ENCODE data around the gene AMIGO3. TPM values are rescaled to one million over a fixed set of nuclear protein-coding genes. Genes with fewer than 3 reads are reported as not detected.

AMIGO3 gene
- total RNA-seq, 2 experiments from 2014 or later, result 0.82 to 1.3 TPM

DNA sequence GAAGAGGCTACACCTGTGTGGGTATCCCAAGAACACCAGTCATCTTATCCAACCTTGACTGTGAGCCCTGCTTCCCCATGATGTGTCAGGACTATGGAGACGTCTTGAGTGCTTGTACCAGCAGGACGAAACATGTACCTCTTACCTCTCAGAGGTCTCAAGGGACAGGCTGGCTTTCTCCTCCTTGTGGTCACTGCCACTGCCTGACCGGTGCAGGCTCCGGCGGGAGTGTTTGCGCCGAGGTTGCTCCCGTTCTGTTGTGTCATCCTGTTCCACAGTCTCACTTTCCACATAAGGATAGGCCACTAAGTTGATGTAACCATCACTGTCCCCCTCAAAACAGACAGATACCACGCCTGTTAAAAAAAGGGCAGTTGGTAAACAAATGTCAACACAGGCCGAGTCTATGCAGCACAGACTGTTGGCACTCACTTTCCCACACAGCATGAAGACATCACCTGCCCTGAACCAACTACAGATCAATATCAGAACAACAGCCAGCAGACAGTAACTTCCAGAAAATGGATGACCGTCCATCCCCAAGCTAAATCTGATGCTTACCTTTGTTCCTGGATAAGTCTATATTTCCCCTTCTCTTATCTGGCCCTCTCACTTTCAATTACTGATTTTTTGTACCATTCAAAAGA lies 18.7 kb upstream of the AMIGO3 start:
- H3K4me1 ChIP-seq (ENCODE audit: insufficient read depth, low read length), result no peaks in the 10 kb centered on the region
- no peak overlapping the region for H3K27ac ChIP-seq (ENCODE audit: low read depth in 1 of 2, low read length in 2 of 2)
- TF ChIP-seq, protein P1, sequence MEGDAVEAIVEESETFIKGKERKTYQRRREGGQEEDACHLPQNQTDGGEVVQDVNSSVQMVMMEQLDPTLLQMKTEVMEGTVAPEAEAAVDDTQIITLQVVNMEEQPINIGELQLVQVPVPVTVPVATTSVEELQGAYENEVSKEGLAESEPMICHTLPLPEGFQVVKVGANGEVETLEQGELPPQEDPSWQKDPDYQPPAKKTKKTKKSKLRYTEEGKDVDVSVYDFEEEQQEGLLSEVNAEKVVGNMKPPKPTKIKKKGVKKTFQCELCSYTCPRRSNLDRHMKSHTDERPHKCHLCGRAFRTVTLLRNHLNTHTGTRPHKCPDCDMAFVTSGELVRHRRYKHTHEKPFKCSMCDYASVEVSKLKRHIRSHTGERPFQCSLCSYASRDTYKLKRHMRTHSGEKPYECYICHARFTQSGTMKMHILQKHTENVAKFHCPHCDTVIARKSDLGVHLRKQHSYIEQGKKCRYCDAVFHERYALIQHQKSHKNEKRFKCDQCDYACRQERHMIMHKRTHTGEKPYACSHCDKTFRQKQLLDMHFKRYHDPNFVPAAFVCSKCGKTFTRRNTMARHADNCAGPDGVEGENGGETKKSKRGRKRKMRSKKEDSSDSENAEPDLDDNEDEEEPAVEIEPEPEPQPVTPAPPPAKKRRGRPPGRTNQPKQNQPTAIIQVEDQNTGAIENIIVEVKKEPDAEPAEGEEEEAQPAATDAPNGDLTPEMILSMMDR (IDR thresholded peaks at IDR 0.05), result no peak
- no peaks in the 10 kb centered on the region for H3K9me3 ChIP-seq (ENCODE audit: control insufficient read depth in 1 of 2, insufficient read depth in 1 of 2, low read length in 2 of 2)
- peaks cover 54% of the 10 kb centered on the region for H3K36me3 ChIP-seq (ENCODE audit: insufficient read depth, low read length)
- Mint-ChIP-seq H3K4me3 (no peak overlapping the region), H3K27me3 (no peaks in the 10 kb centered on the region), H3K4me1 (ENCODE audit: low read depth) (peaks cover 13% of the 10 kb centered on the region), H3K9me3 (no peaks in the 10 kb centered on the region), H3K27ac (no peak overlapping the region), H3K36me3 (ENCODE audit: low read depth) (peaks cover 47% of the 10 kb centered on the region)
- no peak overlapping the region for H3K4me3 ChIP-seq (ENCODE audit: low read length)
- DNase-seq (no peak), ATAC-seq (ENCODE audit: poor library complexity) (no peak)
- POLR2A ChIA-PET, result no interaction called here
- CTCF ChIA-PET, result no interaction called here
- intact Hi-C loops (cut with DNase I, micrococcal nuclease), result no loop called here
- no peaks in the 10 kb centered on the region for H3K27me3 ChIP-seq (ENCODE audit: control insufficient read depth in 1 of 2, insufficient read depth in 2 of 2, low read length in 2 of 2)

DNA sequence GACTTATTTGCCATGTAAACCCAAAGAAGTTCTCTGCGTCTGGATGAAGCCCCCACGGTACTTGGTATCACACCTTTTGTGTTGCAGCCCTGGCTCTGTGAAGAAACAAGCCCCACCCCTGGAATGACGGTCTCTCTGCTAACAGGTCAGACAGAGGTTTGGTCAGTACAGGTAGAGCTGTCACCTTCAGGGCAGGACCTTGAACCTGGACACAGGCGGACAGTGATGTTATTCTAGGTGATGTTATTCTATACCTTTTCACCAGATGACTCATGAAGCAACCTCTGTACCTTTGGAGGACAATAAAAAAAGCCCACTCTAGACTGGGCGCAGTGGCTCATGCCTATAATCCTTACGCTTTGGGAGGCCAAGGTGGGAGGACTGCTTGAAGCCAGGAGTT lies 15.3 kb upstream of the AMIGO3 start:
- TF ChIP-seq, protein P1 (IDR thresholded peaks at IDR 0.05), result no peak
- DNase-seq (no peak), ATAC-seq (ENCODE audit: poor library complexity) (no peak)
- Histone ChIP-seq H3K9me3 (ENCODE audit: control insufficient read depth in 1 of 2, insufficient read depth in 1 of 2, low read length in 2 of 2) (no peaks in the 10 kb centered on the region), H3K27me3 (ENCODE audit: control insufficient read depth in 1 of 2, insufficient read depth in 2 of 2, low read length in 2 of 2) (no peaks in the 10 kb centered on the region), H3K36me3 (ENCODE audit: insufficient read depth, low read length) (peaks cover 71% of the 10 kb centered on the region), H3K4me3 (ENCODE audit: low read length) (no peak overlapping the region), H3K27ac (ENCODE audit: low read depth in 1 of 2, low read length in 2 of 2) (no peak overlapping the region), H3K4me1 (ENCODE audit: insufficient read depth, low read length) (no peaks in the 10 kb centered on the region)
- intact Hi-C loops (cut with DNase I, micrococcal nuclease), result no loop called here
- no peaks in the 10 kb centered on the region for H3K9me3 Mint-ChIP-seq
- peaks cover 72% of the 10 kb centered on the region for H3K36me3 Mint-ChIP-seq (ENCODE audit: low read depth)
- CTCF ChIA-PET, result interaction anchor here (1.1 to 1.5 kb wide), 3 partner anchors 15 to 104 kb away, joined by 3 read pairs; no protein-coding TSS in a partner anchor
- peaks cover 9% of the 10 kb centered on the region for H3K4me1 Mint-ChIP-seq (ENCODE audit: low read depth)
- no peaks in the 10 kb centered on the region for H3K27me3 Mint-ChIP-seq
- POLR2A ChIA-PET, result no interaction called here
- no peak overlapping the region for H3K27ac Mint-ChIP-seq
- H3K4me3 Mint-ChIP-seq, result no peak overlapping the region

DNA sequence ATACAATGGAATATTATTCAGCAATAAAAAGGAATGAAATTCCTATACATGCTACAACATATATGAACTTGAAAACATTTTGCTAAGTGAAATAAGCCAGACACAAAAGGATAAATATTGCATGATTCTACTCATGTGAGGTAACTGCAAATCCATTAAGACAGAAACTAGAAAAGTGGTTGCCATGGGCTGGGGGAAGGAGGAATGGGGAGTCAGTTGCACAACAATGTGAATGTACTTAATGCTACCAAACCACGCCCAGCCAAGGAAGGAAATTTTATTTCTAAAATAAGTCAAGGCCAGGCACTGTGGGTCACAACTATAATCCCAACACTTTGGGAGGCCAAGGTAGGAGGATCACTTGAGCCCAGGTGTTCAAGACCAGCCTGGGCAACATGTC lies 14.1 kb upstream of the AMIGO3 start:
- intact Hi-C loops (cut with DNase I, micrococcal nuclease), result no loop called here
- TF ChIP-seq, protein P1 (IDR thresholded peaks at IDR 0.05), result no peak
- ATAC-seq (ENCODE audit: poor library complexity) (no peak), DNase-seq (no peak)
- H3K27me3 Mint-ChIP-seq, result no peaks in the 10 kb centered on the region
- H3K36me3 Mint-ChIP-seq (ENCODE audit: low read depth), result peaks cover 71% of the 10 kb centered on the region
- ChIA-PET CTCF (no interaction called here), POLR2A (no interaction called here)
- Histone ChIP-seq H3K9me3 (ENCODE audit: control insufficient read depth in 1 of 2, insufficient read depth in 1 of 2, low read length in 2 of 2) (no peaks in the 10 kb centered on the region), H3K27ac (ENCODE audit: low read depth in 1 of 2, low read length in 2 of 2) (no peak overlapping the region), H3K36me3 (ENCODE audit: insufficient read depth, low read length) (peaks cover 70% of the 10 kb centered on the region), H3K4me3 (ENCODE audit: low read length) (no peak overlapping the region), H3K27me3 (ENCODE audit: control insufficient read depth in 1 of 2, insufficient read depth in 2 of 2, low read length in 2 of 2) (no peaks in the 10 kb centered on the region), H3K4me1 (ENCODE audit: insufficient read depth, low read length) (no peaks in the 10 kb centered on the region)
- H3K4me3 Mint-ChIP-seq, result no peak overlapping the region
- no peaks in the 10 kb centered on the region for H3K9me3 Mint-ChIP-seq
- peaks cover 4% of the 10 kb centered on the region for H3K4me1 Mint-ChIP-seq (ENCODE audit: low read depth)
- H3K27ac Mint-ChIP-seq, result no peak overlapping the region

Measured in CD4-positive, alpha-beta T cell (primary cell).